Panc1 (cell line): ENCODE data around the gene WDR76. TPM values are rescaled to one million over a fixed set of nuclear protein-coding genes. Genes with fewer than 3 reads are reported as not detected.

Source experiments
- ATAC-seq: fragments of 200-7000 bp; cut with Tn5 transposase; 2 replicates; pipeline ENCODE4 v1.9.1; 2020; ENCODE audit warnings: mild to moderate bottlenecking, moderate library complexity
- BruUV-seq: library from RNA; stranded (reverse); fragments of 400-500 nt; replicated peaks from 2 replicates; lab custom pipeline; 2021; lab: Mats Ljungman, UMichigan
- CTCF ChIA-PET: fragments of 300-600 bp; sonication (Branson Sonifier 250); formaldehyde crosslinking; loops from one replicate; lab custom pipeline; 2022; ENCODE audit warnings: antibody characterized with exemption; lab: Charles Lee
- POLR2A ChIA-PET: fragments of 300-600 bp; sonication (Branson Sonifier 250); formaldehyde crosslinking; loops from one replicate; lab custom pipeline; 2022; ENCODE audit warnings: antibody characterized with exemption; lab: Charles Lee
- DNase-seq: peaks from one replicate; pipeline ENCODE4 v3.0.0-alpha.2; 2010; ENCODE audit warnings: low read depth, low spot score
- H3K27ac ChIP-seq: 2 replicates; pipeline ENCODE4 v1.5.1; 2011; ENCODE audit warnings: mild to moderate bottlenecking, low read length, inconsistent platforms
- H3K27me3 ChIP-seq: fragments of 200-500 bp; sonication (Bioruptor generic); 2 replicates; pipeline ENCODE4 v1.6.0; 2014; ENCODE audit warnings: low read length, inconsistent platforms; ENCODE audit not compliant: control insufficient read depth, insufficient read depth
- H3K36me3 ChIP-seq: fragments of 200-500 bp; sonication (Bioruptor generic); 2 replicates; pipeline ENCODE4 v1.5.1; 2014; ENCODE audit warnings: inconsistent platforms, mild to moderate bottlenecking, low read length, moderate library complexity; ENCODE audit not compliant: control insufficient read depth, insufficient read depth
- H3K4me1 ChIP-seq: 2 replicates; pipeline ENCODE4 v1.5.1; 2011; ENCODE audit warnings: inconsistent platforms, mild to moderate bottlenecking, low read length, moderate library complexity; ENCODE audit not compliant: control insufficient read depth, insufficient read depth
- H3K4me3 ChIP-seq, 2 experiments: 2 replicates each; pipeline ENCODE4 v1.5.1; 2011 to 2012; ENCODE audit warnings: low read depth in 2 of 2, low read length in 2 of 2, mild to moderate bottlenecking in 2 of 2, inconsistent platforms in 1 of 2, moderate library complexity in 1 of 2
- H3K9me3 ChIP-seq: fragments of 200-500 bp; sonication (Bioruptor generic); 2 replicates; pipeline ENCODE4 v1.5.1; 2014; ENCODE audit warnings: low read depth, mild to moderate bottlenecking, inconsistent platforms, low read length, moderate library complexity; ENCODE audit not compliant: control insufficient read depth, insufficient read depth
- CTCF ChIP-seq: fragments of 450-650 bp; IDR thresholded peaks from 2 replicates; pipeline ENCODE4 v1.5.1; 2017; ENCODE audit warnings: mild to moderate bottlenecking
- POLR2AphosphoS5 ChIP-seq: IDR thresholded peaks from 2 replicates; pipeline ENCODE4 v1.6.1; 2012; ENCODE audit warnings: mild to moderate bottlenecking, low read depth, low read length, moderate library complexity
- REST ChIP-seq, 2 experiments: IDR thresholded peaks; 2 replicates each; pipeline ENCODE4 v1.6.1; 2011 to 2012; ENCODE audit warnings: low read depth in 2 of 2, control low read depth in 1 of 2, low read length in 1 of 2, mild to moderate bottlenecking in 1 of 2, moderate library complexity in 1 of 2; ENCODE audit not compliant: insufficient read depth in 1 of 2
- SIN3A ChIP-seq: IDR thresholded peaks from 2 replicates; pipeline ENCODE4 v1.6.1; 2012; ENCODE audit warnings: low read depth, mild to moderate bottlenecking, low read length, moderate library complexity, borderline replicate concordance; ENCODE audit not compliant: insufficient read depth
- TCF7L2 ChIP-seq: IDR thresholded peaks from 2 replicates; pipeline ENCODE4 v1.6.1; 2011; ENCODE audit warnings: mild to moderate bottlenecking, low read depth, low read length, inconsistent platforms
- in situ Hi-C: cut with HindIII; loops from 2 replicates; pipeline ENCODE4 v1.10.0; 2016; ENCODE audit warnings: low sequenced_read_pairs, low pct_unique_long_range_greater_than_20kb
- intact Hi-C: fragments of 100-400 bp; cut with micrococcal nuclease; formaldehyde crosslinking; loops from one replicate; pipeline ENCODE4 v1.10.0; 2022; ENCODE audit not compliant: unreplicated experiment
- total RNA-seq: library from RNA; stranded (reverse); gene quantifications from one replicate; pipeline ENCODE4 v1.2.1, GENCODE V29; 2021; ENCODE audit not compliant: unreplicated experiment

WDR76 gene
- total RNA-seq, 1 experiment from 2014 or later, result 40.0 TPM

- no TSS peak for BruUV-seq
- ChIA-PET CTCF (no interaction called here), POLR2A (no interaction called here)
- in situ Hi-C loops (no loop called here), intact Hi-C loops (no loop called here)
- Histone ChIP-seq H3K27ac (no peak overlapping the region), H3K4me1 (no peaks in the 10 kb centered on the region), H3K36me3 (no peaks in the 10 kb centered on the region), H3K27me3 (no peaks in the 10 kb centered on the region), H3K9me3 (no peaks in the 10 kb centered on the region), H3K4me3 (no peak overlapping the region)
- DNase-seq (no peak), ATAC-seq (no peak)
- TF ChIP-seq CTCF, result no peak
- TF ChIP-seq TCF7L2, result no peak
- TF ChIP-seq POLR2AphosphoS5, result no peak
- TF ChIP-seq REST (IDR thresholded peaks at IDR 0.05; ENCODE audit: insufficient read depth in 1 of 2, low read depth in 2 of 2, low read length in 1 of 2), result no peak
- no peak for TF ChIP-seq SIN3A
Measured at GRCh38 chr15:43886558-43886957, 59.8 kb downstream of the WDR76 start.

GRCh38 chr15:43887901-43888300 is 61.1 kb downstream of the WDR76 start:
- ChIA-PET CTCF (no interaction called here), POLR2A (no interaction called here)
- no TSS peak for BruUV-seq
- Histone ChIP-seq H3K27me3 (no peaks in the 10 kb centered on the region), H3K4me1 (no peaks in the 10 kb centered on the region), H3K36me3 (no peaks in the 10 kb centered on the region), H3K4me3 (no peak overlapping the region), H3K27ac (no peak overlapping the region), H3K9me3 (no peaks in the 10 kb centered on the region)
- intact Hi-C loops (no loop called here), in situ Hi-C loops (no loop called here)
- ATAC-seq (no peak), DNase-seq (no peak)
- TF ChIP-seq CTCF (no peak), REST (IDR thresholded peaks at IDR 0.05; ENCODE audit: insufficient read depth in 1 of 2, low read depth in 2 of 2, low read length in 1 of 2) (no peak), SIN3A (no peak), TCF7L2 (no peak), POLR2AphosphoS5 (no peak)
